Stimulated activated CD8-positive, alpha-beta memory T cell treated with anti-CD3 and anti-CD28 coated beads, Interleukin-15, amount 100 ng/mL, for 1 hour (primary cell): ENCODE results near the gene CAMTA1.

Experiments
- DNase-seq: peaks from one replicate; pipeline ENCODE4 v3.0.0-alpha.2; 2020; ENCODE audit warnings: low read depth

CAMTA1 gene

GRCh38 chr1:7536891-7537591 lies 751.8 kb downstream of the CAMTA1 start:
- no peak for DNase-seq

GRCh38 chr1:7538033-7538432 lies 752.8 kb downstream of the CAMTA1 start:
- DNase-seq: no peak

- no peak for DNase-seq
These were observed 753.9 kb downstream of the CAMTA1 start for GRCh38 chr1:7538849-7539768.

- no peak for DNase-seq
These were observed 754.5 kb downstream of the CAMTA1 start for GRCh38 chr1:7539769-7540175.

- DNase-seq: no peak
These were observed 755.6 kb downstream of the CAMTA1 start for GRCh38 chr1:7540816-7541215.

DNA sequence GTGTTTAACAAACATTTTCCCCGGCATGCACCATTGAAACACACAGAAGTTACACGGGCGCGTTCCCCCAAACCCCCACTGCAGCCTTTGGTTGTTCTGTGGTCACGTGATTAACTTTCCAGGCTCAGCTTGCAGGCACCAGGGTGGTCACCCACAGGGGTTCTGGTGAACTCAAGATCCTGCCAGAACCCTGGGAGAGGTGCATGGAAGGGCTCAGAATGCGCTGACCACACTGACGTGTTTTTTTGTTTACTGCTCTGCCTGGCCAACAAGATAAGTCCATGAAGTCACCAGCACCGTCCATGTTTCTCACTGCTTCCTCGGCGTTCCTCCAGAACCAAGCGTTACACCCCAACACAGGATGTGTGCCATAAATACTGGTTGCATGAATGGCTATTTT lies 756.4 kb downstream of the CAMTA1 start:
- no peak for DNase-seq

- DNase-seq: no peak
These were observed 758.5 kb downstream of the CAMTA1 start for GRCh38 chr1:7543718-7544090.

GRCh38 chr1:7549277-7550161 lies 764.3 kb downstream of the CAMTA1 start:
- DNase-seq: no peak

GRCh38 chr1:7550261-7550865 lies 765.1 kb downstream of the CAMTA1 start:
- no peak for DNase-seq

GRCh38 chr1:7550981-7551380 lies 765.7 kb downstream of the CAMTA1 start:
- no peak for DNase-seq

DNA sequence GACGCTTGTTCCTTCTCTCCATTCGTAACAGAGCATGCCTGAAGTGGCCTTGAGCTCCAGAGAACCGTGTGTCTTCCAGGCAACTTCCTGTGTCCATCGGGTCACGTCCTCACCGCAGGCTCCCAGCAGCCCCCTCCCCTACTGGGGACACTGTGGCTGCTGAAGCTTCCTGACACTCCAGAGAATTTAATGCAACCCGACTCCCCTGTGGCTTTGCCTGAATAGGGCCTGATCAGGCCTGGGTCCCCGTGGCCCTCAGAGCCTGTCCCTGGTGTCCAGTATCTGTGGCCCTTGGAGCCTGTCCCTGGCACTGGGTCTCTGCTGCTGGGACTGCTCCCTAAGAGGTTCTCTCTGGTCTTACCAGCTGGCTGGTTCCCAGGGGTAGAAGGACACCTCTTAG lies 766.2 kb downstream of the CAMTA1 start:
- DNase-seq: no peak

DNA sequence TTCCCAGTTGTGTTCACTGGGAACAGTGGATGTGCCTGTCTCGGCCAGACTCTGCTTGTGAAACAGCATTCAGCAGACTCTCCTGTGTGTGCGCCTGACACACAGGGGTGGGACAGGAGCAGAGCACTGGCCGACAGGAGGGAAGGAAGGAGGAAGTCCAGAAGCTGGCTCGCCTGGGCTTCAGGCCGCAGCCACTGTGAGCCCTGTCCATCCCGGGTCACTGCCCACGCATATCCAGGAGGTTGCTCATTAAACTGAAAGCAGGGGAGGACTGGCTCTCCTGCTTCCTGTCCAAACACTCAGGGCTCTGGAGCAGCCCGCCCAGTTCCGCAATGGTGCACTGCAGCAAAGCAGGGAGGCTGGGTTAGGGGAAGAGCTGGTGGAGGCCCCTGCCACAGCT lies 767.1 kb downstream of the CAMTA1 start:
- DNase-seq: no peak

GRCh38 chr1:7553042-7553690 lies 767.9 kb downstream of the CAMTA1 start:
- DNase-seq: no peak

DNA sequence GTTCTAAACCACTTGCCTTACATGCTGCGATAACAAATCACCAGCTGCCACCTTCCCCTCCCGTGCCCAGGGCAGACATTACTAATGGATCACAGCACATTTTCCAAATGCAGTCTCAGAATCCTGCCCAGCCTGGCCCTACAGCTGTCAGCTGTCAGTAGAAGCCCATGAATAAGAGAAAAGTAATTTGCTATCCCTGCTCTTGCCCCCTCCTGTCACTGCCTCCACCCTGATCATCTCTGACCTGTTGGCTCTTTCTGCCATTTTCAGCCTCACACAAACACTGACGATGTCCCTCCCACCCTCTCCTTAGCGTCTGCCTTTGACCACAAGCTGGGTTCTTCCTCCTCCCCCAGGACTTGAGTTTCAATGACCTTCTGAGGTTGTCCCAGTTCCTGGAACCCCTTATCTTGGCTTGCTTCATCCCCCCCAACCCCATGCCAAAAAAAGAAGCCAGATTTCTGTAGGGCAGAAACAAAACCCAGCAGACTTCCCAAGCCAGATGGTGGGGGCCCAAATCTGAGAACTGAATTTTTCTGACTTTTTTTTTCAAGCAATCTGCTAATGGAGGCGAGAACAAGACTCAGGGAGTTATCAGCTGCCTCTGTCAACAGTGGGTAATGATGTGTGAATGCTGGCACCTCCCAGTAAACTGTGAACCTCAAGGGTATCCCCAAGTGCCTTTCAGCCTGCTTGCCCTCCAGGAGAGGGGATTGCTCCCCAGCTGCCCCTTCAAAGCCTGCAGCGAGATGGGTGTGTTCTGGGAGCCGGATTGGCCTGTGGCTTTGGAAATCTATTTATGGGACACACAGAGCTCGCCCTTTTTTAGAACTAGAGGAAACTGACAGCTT lies 769.4 kb downstream of the CAMTA1 start:
- DNase-seq: no peak

GRCh38 chr1:7555391-7556185 lies 770.3 kb downstream of the CAMTA1 start:
- no peak for DNase-seq

DNA sequence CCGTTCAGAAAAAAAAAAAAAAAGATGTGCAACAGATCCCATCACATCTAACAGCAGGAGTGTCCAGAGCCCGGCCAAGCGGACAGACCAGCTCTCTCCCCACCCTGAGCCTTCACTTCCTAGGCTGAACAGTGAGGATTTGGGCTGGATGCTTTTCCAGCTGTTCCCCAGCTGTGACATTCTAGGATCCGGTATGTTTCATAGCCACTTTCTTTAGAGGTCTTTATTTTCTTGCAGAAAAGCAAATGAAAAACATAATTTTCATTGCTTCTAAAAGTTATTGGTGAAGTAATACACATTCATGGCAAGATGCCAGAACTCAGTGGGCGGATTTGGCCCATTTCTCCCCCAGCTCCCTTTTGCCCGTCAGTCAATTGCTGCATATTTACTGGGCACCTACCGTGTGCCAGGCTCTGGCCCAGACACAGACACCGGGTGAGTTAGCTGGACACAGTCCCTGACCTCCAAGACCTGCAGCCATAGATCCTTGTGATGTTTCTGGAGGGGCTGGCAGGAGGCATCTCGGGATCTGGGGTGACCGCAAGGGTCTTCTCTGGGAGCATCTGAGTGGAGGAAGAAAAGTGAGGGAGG lies 772.1 kb downstream of the CAMTA1 start:
- DNase-seq: no peak

GRCh38 chr1:7558041-7558461 lies 772.8 kb downstream of the CAMTA1 start:
- no peak for DNase-seq

DNA sequence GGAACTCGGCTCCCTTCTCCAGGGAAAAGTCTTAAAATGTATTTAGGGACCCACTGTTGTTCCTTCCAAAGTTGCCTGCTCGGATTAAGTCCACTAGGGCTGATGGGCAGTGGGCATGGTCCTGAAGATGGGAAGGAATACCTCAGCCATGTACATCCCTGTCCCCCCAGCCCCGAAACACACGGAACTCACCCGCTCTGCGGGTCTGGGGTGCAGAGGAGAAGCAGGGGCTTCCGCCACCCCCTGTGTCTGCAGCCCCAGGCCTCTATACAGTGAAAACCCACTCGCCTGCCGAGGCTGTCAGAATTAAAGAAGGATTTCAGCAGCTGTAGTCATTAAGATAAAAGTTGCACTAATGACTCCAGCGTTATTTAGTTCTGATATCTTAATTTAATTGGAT lies 773.2 kb downstream of the CAMTA1 start:
- DNase-seq: no peak
